Left hindlimb (tissue), 1 donor: Measurements from ENCODE around the gene SYTL1.

ENCODE experiments used
- DNase-seq: peaks from one replicate; pipeline ENCODE4 v3.0.0-alpha.2; 2018

SYTL1 gene

GRCh38 chr1:27321813-27322568, 19.8 kb upstream of the SYTL1 start, which contains the start of gene TMEM222:
Gene TMEM222 (plus strand): TSS chr1:27322163. CDS start chr1:27322198, 35 bp downstream.
- DNase-seq: peak; percentile 97

GRCh38 chr1:27322569-27323240, 19.1 kb upstream of the SYTL1 start:
- DNase-seq: no peak

- no peak for DNase-seq
Measured at GRCh38 chr1:27325286-27325685, 16.5 kb upstream of the SYTL1 start.

GRCh38 chr1:27327964-27328363, 13.9 kb upstream of the SYTL1 start:
- no peak for DNase-seq

GRCh38 chr1:27330786-27331185, 11.0 kb upstream of the SYTL1 start:
- DNase-seq: no peak

GRCh38 chr1:27331426-27331825, 10.4 kb upstream of the SYTL1 start:
- no peak for DNase-seq

GRCh38 chr1:27331922-27332321, 9.9 kb upstream of the SYTL1 start:
- no peak for DNase-seq

GRCh38 chr1:27332536-27333281, 9.1 kb upstream of the SYTL1 start:
- DNase-seq: no peak

GRCh38 chr1:27333717-27334279, 8.0 kb upstream of the SYTL1 start:
- DNase-seq: no peak

- no peak for DNase-seq
Measured at GRCh38 chr1:27335506-27336422, 6.1 kb upstream of the SYTL1 start.

GRCh38 chr1:27336756-27337155, 5.1 kb upstream of the SYTL1 start:
- no peak for DNase-seq

- no peak for DNase-seq
Measured at GRCh38 chr1:27338751-27339150, 3.1 kb upstream of the SYTL1 start.

- no peak for DNase-seq
Measured at GRCh38 chr1:27339213-27339612, 2.6 kb upstream of the SYTL1 start.

- DNase-seq: no peak
Measured at GRCh38 chr1:27342391-27342777, 562 bp downstream of the SYTL1 start.

GRCh38 chr1:27342778-27343638, 1.2 kb downstream of the SYTL1 start:
- DNase-seq: no peak

GRCh38 chr1:27343639-27344025, 1.8 kb downstream of the SYTL1 start:
- DNase-seq: no peak

GRCh38 chr1:27345272-27345671, 3.5 kb downstream of the SYTL1 start:
- DNase-seq: no peak

- DNase-seq: no peak
Measured at GRCh38 chr1:27346357-27346756, 4.5 kb downstream of the SYTL1 start.

GRCh38 chr1:27346991-27347624, 5.3 kb downstream of the SYTL1 start:
- no peak for DNase-seq

GRCh38 chr1:27348861-27349783, 7.3 kb downstream of the SYTL1 start:
- no peak for DNase-seq
